ENCODE data around the gene PPP1R27. TPM values are rescaled to one million over a fixed set of nuclear protein-coding genes. Genes with fewer than 3 reads are reported as not detected.

The PPP1R27 gene
- total and polyA plus RNA-seq, 11 donors, result not detected

DNA sequence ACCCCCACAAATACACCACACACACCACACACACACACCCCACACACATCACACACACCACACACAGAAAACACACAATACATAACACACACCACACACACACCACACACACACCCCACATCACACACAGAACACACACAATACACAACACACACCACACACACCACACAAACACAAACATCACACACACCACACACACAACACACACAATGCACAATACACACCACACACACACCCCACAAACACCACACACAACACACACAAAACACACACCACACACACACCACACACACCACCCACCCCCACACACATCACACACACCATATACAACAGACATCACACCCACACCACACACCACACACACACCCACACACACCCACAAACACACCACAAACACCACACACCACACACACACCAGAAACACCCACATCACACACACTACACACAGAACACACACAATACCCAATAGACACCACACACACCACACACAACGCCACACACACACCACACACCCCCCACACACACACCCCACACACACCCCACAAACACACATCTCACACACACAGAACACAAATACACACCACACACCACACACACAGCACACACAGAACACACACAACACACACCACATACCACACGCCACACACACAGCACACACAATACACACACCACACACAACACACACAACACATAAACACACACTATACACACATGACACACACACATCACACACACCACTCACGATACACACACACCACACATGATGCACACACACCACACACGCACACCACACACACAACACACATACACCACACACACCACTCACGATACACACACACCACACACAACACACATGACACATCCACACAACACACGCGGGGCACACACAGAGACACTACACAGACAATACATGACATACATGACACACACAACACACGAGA, 41.9 kb downstream of the PPP1R27 start:
- WGBS, 4 donors, result 88 to 94% (median 91%) methylated on average over 8 of the region's 8 CpGs
- no peak overlapping the region for H3K4me3 ChIP-seq
- H3K27me3 ChIP-seq, result peaks cover 0 to 19% (median 0%) of the 10 kb centered on the region in 9 donors
- no peaks in the 10 kb centered on the region for H3K9me3 ChIP-seq
- TF ChIP-seq POLR2A (IDR thresholded peaks at IDR 0.05), result no peak
- no peak for TF ChIP-seq CTCF (IDR thresholded peaks at IDR 0.05)
- no peak overlapping the region for H3K27ac ChIP-seq
- H3K36me3 ChIP-seq, result no peaks in the 10 kb centered on the region
- DNase-seq (no peak), ATAC-seq (no peak)
- intact Hi-C loops (cut with DNase I), result no loop called here
- no peaks in the 10 kb centered on the region for H3K4me1 ChIP-seq

Other genes with a start within 250 kb of the PPP1R27 start
- gene NPLOC4, start 197.9 kb downstream of the PPP1R27 start, total RNA-seq, result 100 to 1,000 TPM in 3 of 9 donors, 10 to 100 TPM in 6; 92.1 to 133 (median 99.3) TPM
- 10 to 100 TPM; 28.2 to 84.3 TPM for gene NPLOC4, start 197.9 kb downstream of the PPP1R27 start, polyA plus RNA-seq
- under 1 TPM in 4 of 9 donors, not detected in 5; 0.21 to 0.41 (median 0.38) TPM for gene TSPAN10, start 197.9 kb downstream of the PPP1R27 start, total RNA-seq
- gene TSPAN10, start 197.9 kb downstream of the PPP1R27 start, polyA plus RNA-seq, result under 1 TPM; 0.07 to 0.46 TPM
- 1 to 10 TPM in 2 of 9 donors, under 1 TPM in 1, not detected in 6; 0.73 to 2.3 (median 1.5) TPM for gene PDE6G, start 178.5 kb downstream of the PPP1R27 start, total RNA-seq
- gene PDE6G, start 178.5 kb downstream of the PPP1R27 start, polyA plus RNA-seq, result under 1 TPM in 1 of 2 donors, not detected in 1; 0.67 TPM
- 10 to 100 TPM; 16.9 to 28.8 (median 21.7) TPM for gene OXLD1, start 168.4 kb downstream of the PPP1R27 start, total RNA-seq
- 10 to 100 TPM; 27.0 to 42.9 TPM for gene OXLD1, start 168.4 kb downstream of the PPP1R27 start, polyA plus RNA-seq
- gene CCDC137, start 168.3 kb downstream of the PPP1R27 start, total RNA-seq, result 10 to 100 TPM in 1 of 9 donors, 1 to 10 TPM in 8; 3.5 to 10.1 (median 6.3) TPM
- gene CCDC137, start 168.3 kb downstream of the PPP1R27 start, polyA plus RNA-seq, result 10 to 100 TPM in 1 of 2 donors, 1 to 10 TPM in 1; 8.2 to 20.0 TPM
- gene ARL16, start 151.3 kb downstream of the PPP1R27 start, total RNA-seq, result 10 to 100 TPM; 10.2 to 22.3 (median 13.3) TPM
- gene ARL16, start 151.3 kb downstream of the PPP1R27 start, polyA plus RNA-seq, result 10 to 100 TPM; 22.4 to 23.6 TPM
- 10 to 100 TPM; 37.4 to 90.8 (median 40.3) TPM for gene HGS, start 151.0 kb downstream of the PPP1R27 start, total RNA-seq
- gene HGS, start 151.0 kb downstream of the PPP1R27 start, polyA plus RNA-seq, result 10 to 100 TPM; 53.8 to 81.4 TPM
- 100 to 1,000 TPM in 8 of 9 donors, 10 to 100 TPM in 1; 98.8 to 182 (median 133) TPM for gene MRPL12, start 131.7 kb downstream of the PPP1R27 start, total RNA-seq
- gene MRPL12, start 131.7 kb downstream of the PPP1R27 start, polyA plus RNA-seq, result 100 to 1,000 TPM; 343 to 525 TPM
- gene SLC25A10, start 122.8 kb downstream of the PPP1R27 start, total RNA-seq, result 10 to 100 TPM in 2 of 9 donors, 1 to 10 TPM in 7; 7.0 to 13.6 (median 8.2) TPM
- 10 to 100 TPM; 10.8 to 17.9 TPM for gene SLC25A10, start 122.8 kb downstream of the PPP1R27 start, polyA plus RNA-seq
- gene GCGR, start 30.9 kb downstream of the PPP1R27 start, total RNA-seq, result not detected
- gene GCGR, start 30.9 kb downstream of the PPP1R27 start, polyA plus RNA-seq, result not detected
- gene MCRIP1, start 1.8 kb downstream of the PPP1R27 start, total RNA-seq, result 100 to 1,000 TPM in 5 of 9 donors, 10 to 100 TPM in 4; 74.8 to 134 (median 102) TPM
- gene MCRIP1, start 1.8 kb downstream of the PPP1R27 start, polyA plus RNA-seq, result 100 to 1,000 TPM; 159 to 266 TPM
- 100 to 1,000 TPM; 280 to 763 (median 374) TPM for gene P4HB, start 25.5 kb upstream of the PPP1R27 start, total RNA-seq
- gene P4HB, start 25.5 kb upstream of the PPP1R27 start, polyA plus RNA-seq, result 100 to 1,000 TPM; 246 to 584 TPM
- gene ARHGDIA, start 36.3 kb upstream of the PPP1R27 start, total RNA-seq, result 100 to 1,000 TPM in 6 of 9 donors, 10 to 100 TPM in 3; 81.4 to 268 (median 152) TPM
- 100 to 1,000 TPM in 1 of 2 donors, 10 to 100 TPM in 1; 81.7 to 296 TPM for gene ARHGDIA, start 36.3 kb upstream of the PPP1R27 start, polyA plus RNA-seq
- 10 to 100 TPM; 25.1 to 39.9 (median 32.4) TPM for gene ALYREF, start 56.5 kb upstream of the PPP1R27 start, total RNA-seq
- 10 to 100 TPM in 1 of 2 donors, 1 to 10 TPM in 1; 9.8 to 50.5 TPM for gene ALYREF, start 56.5 kb upstream of the PPP1R27 start, polyA plus RNA-seq
- gene ANAPC11, start 56.7 kb upstream of the PPP1R27 start, total RNA-seq, result 100 to 1,000 TPM; 118 to 255 (median 143) TPM
- gene ANAPC11, start 56.7 kb upstream of the PPP1R27 start, polyA plus RNA-seq, result 100 to 1,000 TPM; 283 to 329 TPM
- 1 to 10 TPM in 1 of 9 donors, under 1 TPM in 7, not detected in 1; 0.13 to 1.2 (median 0.50) TPM for gene NPB, start 67.2 kb upstream of the PPP1R27 start, total RNA-seq
- gene NPB, start 67.2 kb upstream of the PPP1R27 start, polyA plus RNA-seq, result under 1 TPM; 0.29 to 0.61 TPM
- gene PCYT2, start 76.3 kb upstream of the PPP1R27 start, total RNA-seq, result 10 to 100 TPM; 28.8 to 85.5 (median 46.2) TPM
- 10 to 100 TPM; 60.4 to 64.0 TPM for gene PCYT2, start 76.3 kb upstream of the PPP1R27 start, polyA plus RNA-seq
- gene SIRT7, start 83.1 kb upstream of the PPP1R27 start, total RNA-seq, result 10 to 100 TPM in 2 of 9 donors, 1 to 10 TPM in 7; 3.6 to 13.2 (median 6.6) TPM
- gene SIRT7, start 83.1 kb upstream of the PPP1R27 start, polyA plus RNA-seq, result 10 to 100 TPM in 1 of 2 donors, 1 to 10 TPM in 1; 7.1 to 12.0 TPM
- 10 to 100 TPM; 14.3 to 30.5 (median 18.0) TPM for gene MAFG, start 92.7 kb upstream of the PPP1R27 start, total RNA-seq
- gene MAFG, start 92.7 kb upstream of the PPP1R27 start, polyA plus RNA-seq, result 10 to 100 TPM; 10.2 to 23.6 TPM
- gene PYCR1, start 102.2 kb upstream of the PPP1R27 start, total RNA-seq, result 10 to 100 TPM in 2 of 9 donors, 1 to 10 TPM in 7; 1.8 to 12.2 (median 5.4) TPM
- 10 to 100 TPM in 1 of 2 donors, 1 to 10 TPM in 1; 3.4 to 30.7 TPM for gene PYCR1, start 102.2 kb upstream of the PPP1R27 start, polyA plus RNA-seq
- gene MYADML2, start 112.2 kb upstream of the PPP1R27 start, total RNA-seq, result 10 to 100 TPM in 1 of 9 donors, 1 to 10 TPM in 7, under 1 TPM in 1; 0.31 to 11.2 (median 3.9) TPM
- gene MYADML2, start 112.2 kb upstream of the PPP1R27 start, polyA plus RNA-seq, result 1 to 10 TPM in 1 of 2 donors, under 1 TPM in 1; 0.19 to 7.4 TPM
- gene NOTUM, start 126.1 kb upstream of the PPP1R27 start, total RNA-seq, result 1 to 10 TPM in 2 of 9 donors, under 1 TPM in 4, not detected in 3; 0.25 to 1.6 (median 0.54) TPM
- gene NOTUM, start 126.1 kb upstream of the PPP1R27 start, polyA plus RNA-seq, result under 1 TPM; 0.53 to 0.80 TPM
- 10 to 100 TPM; 15.1 to 27.8 (median 22.5) TPM for gene ASPSCR1, start 142.6 kb upstream of the PPP1R27 start, total RNA-seq
- gene ASPSCR1, start 142.6 kb upstream of the PPP1R27 start, polyA plus RNA-seq, result 10 to 100 TPM; 39.2 to 43.6 TPM
- gene CENPX, start 187.8 kb upstream of the PPP1R27 start, total RNA-seq, result 10 to 100 TPM; 16.8 to 62.0 (median 23.8) TPM
- gene CENPX, start 187.8 kb upstream of the PPP1R27 start, polyA plus RNA-seq, result 100 to 1,000 TPM in 1 of 2 donors, 10 to 100 TPM in 1; 37.3 to 126 TPM
- 1 to 10 TPM; 2.9 to 7.5 (median 5.6) TPM for gene LRRC45, start 188.3 kb upstream of the PPP1R27 start, total RNA-seq
- 1 to 10 TPM; 5.1 to 8.6 TPM for gene LRRC45, start 188.3 kb upstream of the PPP1R27 start, polyA plus RNA-seq
- 1 to 10 TPM in 7 of 9 donors, under 1 TPM in 2; 0.76 to 2.6 (median 1.5) TPM for gene RAC3, start 196.6 kb upstream of the PPP1R27 start, total RNA-seq
- gene RAC3, start 196.6 kb upstream of the PPP1R27 start, polyA plus RNA-seq, result 1 to 10 TPM; 1.2 to 2.0 TPM
- 100 to 1,000 TPM; 139 to 312 (median 185) TPM for gene DCXR, start 202.6 kb upstream of the PPP1R27 start, total RNA-seq
- 100 to 1,000 TPM; 243 to 246 TPM for gene DCXR, start 202.6 kb upstream of the PPP1R27 start, polyA plus RNA-seq
- 10 to 100 TPM; 16.4 to 30.6 (median 20.4) TPM for gene RFNG, start 216.8 kb upstream of the PPP1R27 start, total RNA-seq
- gene RFNG, start 216.8 kb upstream of the PPP1R27 start, polyA plus RNA-seq, result 10 to 100 TPM; 24.0 to 25.8 TPM
- 100 to 1,000 TPM in 2 of 9 donors, 10 to 100 TPM in 7; 76.7 to 151 (median 81.8) TPM for gene GPS1, start 216.8 kb upstream of the PPP1R27 start, total RNA-seq
- gene GPS1, start 216.8 kb upstream of the PPP1R27 start, polyA plus RNA-seq, result 10 to 100 TPM; 95.0 to 97.7 TPM
- 10 to 100 TPM; 41.5 to 84.7 (median 59.4) TPM for gene DUS1L, start 230.8 kb upstream of the PPP1R27 start, total RNA-seq
- gene DUS1L, start 230.8 kb upstream of the PPP1R27 start, polyA plus RNA-seq, result 100 to 1,000 TPM in 1 of 2 donors, 10 to 100 TPM in 1; 79.7 to 113 TPM

All from heart left ventricle (tissue), 16 donors.